Neuron (in vitro differentiated cells): ENCODE results near the gene PERM1.
A peak's percentile ranks its signal among the peaks of the same experiment; 100 is the strongest.
"Not testable (repeated sequence)": the region's sequence is repeated elsewhere in the genome, so short reads cannot be mapped to it uniquely, and the experiment has no call there.

ENCODE experiments used
- H2AFZ ChIP-seq: one replicate; pipeline ENCODE4 v1.6.1; 2013; ENCODE audit warnings: low read depth, mild to moderate bottlenecking, inconsistent platforms, low read length, moderate library complexity
- H3K27me3 ChIP-seq: one replicate; pipeline ENCODE4 v1.6.1; 2013; ENCODE audit warnings: low read length; ENCODE audit not compliant: insufficient read depth
- H3K36me3 ChIP-seq: one replicate; pipeline ENCODE4 v1.6.1; 2013; ENCODE audit warnings: low read length; ENCODE audit not compliant: insufficient read depth
- H3K4me1 ChIP-seq: one replicate; pipeline ENCODE4 v1.6.1; 2013; ENCODE audit warnings: low read length; ENCODE audit not compliant: insufficient read depth
- H3K4me3 ChIP-seq: 2 replicates; pipeline ENCODE4 v1.5.1; 2013; ENCODE audit warnings: mild to moderate bottlenecking, low read length, moderate library complexity
- H3K9me3 ChIP-seq: one replicate; pipeline ENCODE4 v1.6.1; 2013; ENCODE audit warnings: low read length

PERM1 gene

DNA sequence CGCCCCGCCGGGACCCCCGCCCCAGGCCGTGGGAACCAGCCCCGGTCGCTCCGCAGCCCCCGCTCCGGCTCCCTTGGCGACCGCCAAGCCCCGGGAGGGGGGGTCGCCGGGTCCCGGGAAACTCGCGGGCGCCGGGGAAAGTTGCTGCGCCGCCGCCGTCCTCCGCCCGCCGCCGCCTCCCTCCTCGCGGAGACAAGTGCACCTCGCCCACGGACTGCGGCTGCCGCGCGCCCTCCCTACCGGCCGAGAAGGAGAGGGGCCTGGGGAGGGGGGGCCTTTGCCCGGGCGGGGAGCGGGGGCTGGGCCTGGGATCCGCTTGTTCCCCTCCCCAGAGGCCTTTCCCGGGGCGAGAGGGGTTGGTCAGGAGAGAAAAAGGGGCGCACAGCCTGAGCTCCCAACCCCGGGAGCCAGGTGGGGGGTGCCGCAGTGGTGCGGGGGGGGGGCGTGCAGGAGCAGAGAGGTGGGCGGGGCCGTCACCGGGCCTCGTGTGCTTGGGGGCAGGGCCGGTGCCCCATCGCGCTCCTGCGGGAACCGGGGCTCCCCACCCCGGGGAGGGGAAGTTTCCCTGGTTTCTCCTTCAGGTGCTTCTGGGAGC is 38.6 kb upstream of the PERM1 start:
- H3K4me1 ChIP-seq = peaks cover 19% of the 10 kb centered on the region
- no peak overlapping the region for H2AFZ ChIP-seq

DNA sequence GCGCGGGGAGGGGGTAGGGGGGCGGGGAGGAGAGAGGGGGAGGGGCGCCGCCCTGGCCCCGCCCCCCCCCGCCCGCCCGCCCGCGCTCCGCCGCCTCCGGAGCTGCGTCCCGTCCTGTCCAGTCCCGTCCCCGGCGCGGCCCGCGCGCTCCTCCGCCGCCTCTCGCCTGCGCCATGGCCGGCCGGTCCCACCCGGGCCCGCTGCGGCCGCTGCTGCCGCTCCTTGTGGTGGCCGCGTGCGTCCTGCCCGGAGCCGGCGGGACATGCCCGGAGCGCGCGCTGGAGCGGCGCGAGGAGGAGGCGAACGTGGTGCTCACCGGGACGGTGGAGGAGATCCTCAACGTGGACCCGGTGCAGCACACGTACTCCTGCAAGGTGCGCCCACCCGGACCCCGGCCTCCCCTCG is 38.1 kb upstream of the PERM1 start, which contains the start of gene AGRN:
AGRN (plus strand) TSS at position 121 of the 405 bp plus-strand sequence; CDS start at position 174, 53 bp downstream.
- H3K4me1 ChIP-seq = peaks cover 19% of the 10 kb centered on the region
- peak within 1 kb of the TSS; percentile 95 for H3K4me3 ChIP-seq
- no peaks in the 10 kb centered on the region for H3K9me3 ChIP-seq
- peaks cover 16% of the 10 kb centered on the region for H3K36me3 ChIP-seq
- H3K27me3 ChIP-seq = no peaks in the 10 kb centered on the region
- H2AFZ ChIP-seq = no peak within 1 kb of the TSS

More for the DNA sequence above, 38.6 kb upstream of the PERM1 start:
- peak overlapping the region; percentile 95 for H3K4me3 ChIP-seq
- H3K36me3 ChIP-seq = peaks cover 16% of the 10 kb centered on the region
- no peaks in the 10 kb centered on the region for H3K27me3 ChIP-seq
- no peaks in the 10 kb centered on the region for H3K9me3 ChIP-seq

DNA sequence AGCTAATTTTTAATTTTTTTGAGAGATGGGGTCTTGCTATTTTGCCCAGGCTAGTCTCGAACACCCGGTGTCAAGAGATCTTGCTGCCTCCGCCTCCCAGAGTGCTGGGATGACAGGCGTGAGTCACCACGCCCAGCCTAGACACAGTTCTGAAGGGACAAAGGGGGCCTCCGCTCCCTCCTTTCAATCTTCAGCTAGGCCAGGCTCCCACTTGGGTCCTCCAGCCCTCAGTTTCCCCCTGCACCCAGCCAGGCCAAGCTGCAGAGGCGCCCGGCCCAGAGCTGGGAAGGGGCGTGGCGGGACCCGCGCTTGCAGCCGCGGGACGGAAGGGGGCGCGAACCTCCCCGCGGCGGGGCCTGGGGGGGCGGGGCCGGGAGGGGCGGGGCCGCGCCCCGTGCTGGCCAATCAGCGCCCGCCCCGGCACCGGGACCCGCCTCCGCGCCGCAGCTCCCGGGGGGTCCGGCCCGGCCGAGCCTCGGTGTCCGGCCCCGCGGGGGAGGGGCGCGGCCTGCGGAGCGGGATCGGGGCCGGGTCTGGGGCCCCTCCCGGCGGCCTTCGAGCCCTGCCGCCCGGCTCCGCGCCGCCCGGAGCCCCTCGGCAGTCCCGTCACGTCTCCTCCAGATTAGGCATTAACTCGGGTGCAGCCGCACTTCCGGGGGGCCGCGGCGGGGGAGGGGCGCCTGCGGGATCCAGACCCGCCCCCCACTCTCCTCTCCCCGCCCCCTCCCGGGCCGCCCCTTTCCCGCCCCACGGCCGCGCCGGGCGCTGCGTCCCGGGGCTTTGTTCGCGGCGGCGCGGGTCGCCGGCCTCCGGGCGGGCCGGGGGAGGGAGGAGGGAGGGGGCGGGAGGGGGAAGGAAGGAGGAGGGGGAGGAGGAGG is 37.5 kb upstream of the PERM1 start:
- H3K4me3 ChIP-seq = peak overlapping the region; percentile 40
- no peak overlapping the region for H2AFZ ChIP-seq
- no peaks in the 10 kb centered on the region for H3K9me3 ChIP-seq
- H3K27me3 ChIP-seq = no peaks in the 10 kb centered on the region
- peaks cover 12% of the 10 kb centered on the region for H3K36me3 ChIP-seq
- peaks cover 25% of the 10 kb centered on the region for H3K4me1 ChIP-seq

DNA sequence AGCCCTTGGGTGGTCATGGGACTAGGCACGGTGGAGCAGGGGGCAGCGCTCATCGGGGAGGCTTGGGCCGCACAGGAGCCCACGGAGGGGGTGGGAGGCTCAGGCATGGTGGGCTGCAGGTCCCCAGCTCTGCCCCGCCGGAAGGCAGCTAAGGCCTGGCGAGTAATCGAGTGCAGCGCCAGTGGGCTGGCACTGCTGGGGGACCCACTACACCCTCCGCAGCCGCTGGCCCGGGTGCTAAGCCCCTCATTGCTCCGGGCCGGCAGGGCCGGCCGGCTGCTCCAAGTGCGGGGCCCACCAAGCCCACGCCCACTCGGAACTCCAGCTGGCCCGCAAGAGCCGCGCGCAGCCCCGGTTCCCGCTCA is 36.4 kb upstream of the PERM1 start:
- H3K4me3 ChIP-seq, H2AFZ ChIP-seq, H3K9me3 ChIP-seq, H3K27me3 ChIP-seq: not testable (repeated sequence)
- H3K36me3 ChIP-seq = peaks cover 10% of the 10 kb centered on the region
- peaks cover 33% of the 10 kb centered on the region for H3K4me1 ChIP-seq

GRCh38 chr1:1017397-1018320 is 35.8 kb upstream of the PERM1 start:
- H3K4me1 ChIP-seq = peaks cover 30% of the 10 kb centered on the region
- not testable (repeated sequence) for H3K4me3 ChIP-seq, H2AFZ ChIP-seq, H3K27me3 ChIP-seq, H3K36me3 ChIP-seq, H3K9me3 ChIP-seq

DNA sequence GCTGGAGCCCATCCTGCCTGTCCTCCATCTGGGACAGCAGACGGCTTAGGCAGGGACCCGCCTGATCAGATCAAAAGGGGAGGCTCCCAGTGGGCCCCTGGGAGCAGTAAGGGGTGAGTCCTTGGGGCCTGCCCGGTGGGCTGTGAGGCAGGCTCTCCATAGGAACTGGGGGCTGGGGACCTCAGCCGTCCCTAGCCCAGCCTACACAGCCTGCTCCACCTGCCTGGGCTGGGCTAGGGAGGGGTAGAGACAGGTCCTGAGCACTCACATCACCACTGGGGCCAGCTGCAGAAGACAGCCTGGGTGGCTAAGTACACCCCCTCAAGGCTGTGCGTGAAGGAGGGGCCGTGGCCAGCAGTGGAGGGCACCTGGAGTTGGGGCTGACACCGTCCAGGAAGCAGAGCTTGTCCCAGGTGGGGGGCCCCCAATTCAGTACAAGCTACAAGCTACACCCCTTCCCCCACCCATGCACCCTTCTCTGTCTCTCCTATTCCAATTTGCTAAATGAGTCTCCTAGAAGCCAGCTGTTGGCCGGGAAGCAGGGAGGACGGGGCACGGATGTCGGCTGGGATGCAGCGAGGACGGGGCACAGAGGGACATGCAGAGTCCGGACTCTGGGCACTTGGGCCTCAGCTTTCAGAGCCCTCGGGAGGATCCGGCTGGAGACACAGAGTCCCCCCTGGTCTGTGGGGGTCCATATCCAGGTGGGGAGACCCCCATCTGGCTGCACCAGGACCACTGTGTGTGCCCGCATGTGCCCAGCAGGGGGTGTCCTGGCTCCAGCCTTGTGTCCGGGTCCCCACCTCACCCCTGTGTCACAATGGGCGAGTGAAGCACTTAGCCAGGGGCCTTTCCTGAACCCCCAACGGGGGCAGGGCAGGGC is 33.1 kb upstream of the PERM1 start:
- H3K4me3 ChIP-seq = no peak overlapping the region
- H3K27me3 ChIP-seq = no peaks in the 10 kb centered on the region

DNA sequence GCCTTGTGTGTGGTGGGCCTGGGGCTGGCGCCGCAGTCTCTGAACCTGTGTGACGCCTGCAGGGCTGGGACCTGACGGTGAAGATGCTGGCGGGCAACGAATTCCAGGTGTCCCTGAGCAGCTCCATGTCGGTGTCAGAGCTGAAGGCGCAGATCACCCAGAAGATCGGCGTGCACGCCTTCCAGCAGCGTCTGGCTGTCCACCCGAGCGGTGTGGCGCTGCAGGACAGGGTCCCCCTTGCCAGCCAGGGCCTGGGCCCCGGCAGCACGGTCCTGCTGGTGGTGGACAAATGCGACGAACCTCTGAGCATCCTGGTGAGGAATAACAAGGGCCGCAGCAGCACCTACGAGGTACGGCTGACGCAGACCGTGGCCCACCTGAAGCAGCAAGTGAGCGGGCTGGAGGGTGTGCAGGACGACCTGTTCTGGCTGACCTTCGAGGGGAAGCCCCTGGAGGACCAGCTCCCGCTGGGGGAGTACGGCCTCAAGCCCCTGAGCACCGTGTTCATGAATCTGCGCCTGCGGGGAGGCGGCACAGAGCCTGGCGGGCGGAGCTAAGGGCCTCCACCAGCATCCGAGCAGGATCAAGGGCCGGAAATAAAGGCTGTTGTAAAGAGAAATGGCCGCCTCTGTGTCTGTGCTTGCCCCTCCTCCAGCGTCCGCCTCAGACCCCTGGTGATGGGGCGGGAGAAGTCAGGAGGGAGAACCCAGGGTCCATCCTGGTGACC is 32.2 kb upstream of the PERM1 start:
- Histone ChIP-seq H3K4me1 (peaks cover 20% of the 10 kb centered on the region), H3K4me3 (peak overlapping the region; percentile 57), H3K9me3 (no peaks in the 10 kb centered on the region), H2AFZ (no peak overlapping the region), H3K27me3 (no peaks in the 10 kb centered on the region), H3K36me3 (no peaks in the 10 kb centered on the region)

More for the DNA sequence above, 33.1 kb upstream of the PERM1 start:
- Histone ChIP-seq H3K9me3 (no peaks in the 10 kb centered on the region), H2AFZ (no peak overlapping the region), H3K4me1 (peaks cover 22% of the 10 kb centered on the region), H3K36me3 (no peaks in the 10 kb centered on the region)

DNA sequence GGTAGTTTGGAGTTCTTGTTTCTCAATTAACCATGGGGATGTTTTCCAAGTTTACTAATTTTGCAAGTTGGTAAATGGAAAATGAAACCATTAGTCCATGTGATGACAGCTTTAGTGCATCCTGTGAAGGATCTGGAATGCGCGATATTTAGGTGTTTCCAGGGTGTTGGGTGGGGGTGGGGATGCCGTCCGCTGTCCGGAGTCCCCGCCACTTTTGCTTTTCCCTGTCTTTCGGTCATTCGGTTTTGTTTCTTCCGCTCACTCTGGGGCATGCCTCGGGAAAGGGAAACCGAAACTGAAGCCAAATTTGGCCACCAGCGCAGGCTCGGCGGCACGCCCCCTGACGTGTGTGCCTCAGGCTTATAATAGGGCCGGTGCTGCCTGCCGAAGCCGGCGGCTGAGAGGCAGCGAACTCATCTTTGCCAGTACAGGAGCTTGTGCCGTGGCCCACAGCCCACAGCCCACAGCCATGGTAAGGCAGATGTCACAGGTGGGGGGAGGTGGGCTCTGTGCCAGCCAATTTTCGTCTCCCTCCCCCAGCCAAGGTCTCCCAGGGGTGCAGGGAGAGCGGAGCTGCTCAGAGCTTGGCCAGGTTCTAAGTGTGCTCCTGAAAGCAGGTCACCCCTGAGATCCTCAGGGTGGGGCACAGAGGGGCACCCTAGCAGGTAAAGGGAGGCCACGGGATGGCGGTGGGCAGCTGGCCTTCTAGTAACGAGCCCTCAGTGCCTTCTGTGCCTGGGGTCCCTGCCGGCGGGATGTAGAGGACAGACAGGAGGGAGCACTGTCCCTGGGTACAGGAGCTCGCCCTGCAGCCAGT is 31.4 kb upstream of the PERM1 start, which contains the start of gene ISG15:
ISG15 (plus strand) TSS at position 393 of the 817 bp plus-strand sequence; CDS start at position 470, 77 bp downstream.
- H3K4me3 ChIP-seq = peak within 1 kb of the TSS; percentile 57
- no peaks in the 10 kb centered on the region for H3K36me3 ChIP-seq
- H2AFZ ChIP-seq = peak within 1 kb of the TSS; percentile 80
- H3K9me3 ChIP-seq = no peaks in the 10 kb centered on the region
- no peaks in the 10 kb centered on the region for H3K27me3 ChIP-seq
- H3K4me1 ChIP-seq = peaks cover 19% of the 10 kb centered on the region

DNA sequence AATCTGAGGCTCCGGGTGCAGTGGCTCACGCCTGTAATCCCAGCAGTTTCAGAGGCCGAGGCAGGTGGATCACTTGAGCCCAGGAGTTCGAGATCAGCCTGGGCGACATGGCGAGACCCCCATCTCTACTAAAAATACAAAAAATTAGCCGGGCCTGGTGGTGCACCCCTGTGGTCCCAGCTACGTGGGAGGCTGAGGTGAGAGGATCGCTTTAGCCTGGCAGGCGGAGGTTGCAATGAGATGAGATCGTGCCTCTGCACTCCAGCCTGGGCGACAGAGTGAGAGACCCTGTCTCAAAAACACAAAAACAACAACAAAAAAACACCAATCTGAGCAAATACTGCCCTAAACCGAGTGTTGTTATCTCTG is 30.8 kb upstream of the PERM1 start:
- Histone ChIP-seq H3K4me1 (peaks cover 19% of the 10 kb centered on the region), H3K4me3 (peak overlapping the region; percentile 57), H2AFZ (peak overlapping the region; percentile 80)
- H3K27me3 ChIP-seq, H3K9me3 ChIP-seq, H3K36me3 ChIP-seq: not testable (repeated sequence)

- peaks cover 19% of the 10 kb centered on the region for H3K4me1 ChIP-seq
These were observed 29.6 kb upstream of the PERM1 start for GRCh38 chr1:1011396-1011949.

DNA sequence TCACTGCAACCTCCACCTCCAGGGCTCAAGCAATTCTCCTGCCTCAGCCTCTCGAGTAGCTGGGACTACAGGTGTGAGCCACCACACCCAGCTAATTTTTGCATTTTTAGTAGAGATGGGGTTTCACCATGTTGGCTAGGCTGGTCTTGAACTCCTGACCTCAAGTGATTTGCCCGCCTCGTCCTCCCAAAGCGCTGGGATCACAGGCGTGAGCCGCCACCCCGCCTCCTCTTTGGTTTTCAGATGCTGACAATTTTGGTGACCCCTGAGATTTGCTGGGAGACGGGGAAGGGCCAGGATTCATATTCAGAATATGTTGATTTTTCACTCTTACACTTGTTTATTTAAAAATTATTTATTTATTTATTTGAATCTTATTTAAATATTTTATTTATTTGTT is 28.2 kb upstream of the PERM1 start:
- H3K4me3 ChIP-seq, H3K27me3 ChIP-seq, H3K36me3 ChIP-seq, H3K9me3 ChIP-seq, H2AFZ ChIP-seq: not testable (repeated sequence)
- peaks cover 30% of the 10 kb centered on the region for H3K4me1 ChIP-seq

More at GRCh38 chr1:1011396-1011949, 29.6 kb upstream of the PERM1 start:
- no peak overlapping the region for H3K4me3 ChIP-seq
- no peak overlapping the region for H2AFZ ChIP-seq
- H3K9me3 ChIP-seq = no peaks in the 10 kb centered on the region
- no peaks in the 10 kb centered on the region for H3K36me3 ChIP-seq
- H3K27me3 ChIP-seq = no peaks in the 10 kb centered on the region
